Esophagus muscularis mucosa (tissue), 4 donors: ENCODE results near the gene FAM20B. TPM values are rescaled to one million over a fixed set of nuclear protein-coding genes. Genes with fewer than 3 reads are reported as not detected.

Experiments used
- DNase-seq: peaks from one replicate; pipeline ENCODE4 v3.0.0-alpha.2; 2017; ENCODE audit errors: extremely low spot score
- H3K27ac ChIP-seq, 4 donors: fragments of 200-600 bp; sonication (generic); replicated peaks in 1 of 4; 1 replicate in 3 of 4; 2 replicates in 1 of 4; pipeline ENCODE4 v1.5.1; 2016 to 2019; ENCODE audit warnings: mild to moderate bottlenecking in 1 of 4
- H3K27me3 ChIP-seq, 4 donors: fragments of 200-600 bp; sonication (generic); one replicate each; pipeline versions ENCODE4 v1.5.1 to v1.6.0; 2016 to 2019
- H3K36me3 ChIP-seq, 4 donors: fragments of 200-600 bp; sonication (generic); one replicate each; pipeline ENCODE4 v1.5.1; 2016 to 2019
- H3K4me1 ChIP-seq, 4 donors: fragments of 200-600 bp; sonication (generic); one replicate each; pipeline ENCODE4 v1.5.1; 2016 to 2019
- H3K4me3 ChIP-seq, 4 donors: fragments of 200-600 bp; sonication (generic); 1 replicate in 2 of 4; 2 replicates in 2 of 4; pipeline ENCODE4 v1.5.1; 2016 to 2019; ENCODE audit warnings: mild to moderate bottlenecking in 4 of 4, moderate library complexity in 1 of 4
- H3K9me3 ChIP-seq, 4 donors: fragments of 200-600 bp; sonication (generic); 1 replicate in 3 of 4; 2 replicates in 1 of 4; pipeline ENCODE4 v1.5.1; 2016 to 2019
- EP300 ChIP-seq: sonication (generic); formaldehyde crosslinking; IDR thresholded peaks from one replicate; pipeline ENCODE4 v1.6.1; 2017; ENCODE audit warnings: antibody characterized with exemption
- POLR2A ChIP-seq: fragments of 450-650 bp; IDR thresholded peaks from one replicate; pipeline ENCODE4 v1.6.1; 2017; ENCODE audit warnings: antibody characterized with exemption, moderate library complexity, mild to moderate bottlenecking, low read depth
- POLR2AphosphoS5 ChIP-seq, 2 donors: sonication (generic); formaldehyde crosslinking; IDR thresholded peaks; one replicate each; pipeline ENCODE4 v1.6.1; 2017; ENCODE audit warnings: antibody characterized with exemption in 2 of 2
- WGBS: methylation state at CpG from one replicate; pipeline ENCODE4 v1.1.5; 2018; 5-methylcytosine and 5-hydroxymethylcytosine counted together
- intact Hi-C: fragments of 100-400 bp; cut with DNase I; formaldehyde crosslinking; loops from one replicate; pipeline ENCODE4 v1.15.1; 2023
- total RNA-seq, 4 donors: library from RNA; depleted of rRNA; stranded (reverse); fragments of >200 nt; gene quantifications; one replicate each; pipeline versions ENCODE4 v1.1.0 to v1.2.1, GENCODE V29; 2016
- TF ChIP-seq, protein P1 (sequence below), 3 experiments: fragments of 200-600 bp in 2 of 3; fragments of 450-650 bp in 1 of 3; sonication (generic) in 2 of 3; IDR thresholded peaks; one replicate each; pipeline ENCODE4 v1.5.1; 2017 to 2019; ENCODE audit warnings: antibody characterized with exemption in 3 of 3, mild to moderate bottlenecking in 2 of 3, moderate library complexity in 1 of 3

The FAM20B gene
- total RNA-seq, 4 donors from 2014 or later, result 63.8 to 83.5 (median 66.5) TPM

DNA sequence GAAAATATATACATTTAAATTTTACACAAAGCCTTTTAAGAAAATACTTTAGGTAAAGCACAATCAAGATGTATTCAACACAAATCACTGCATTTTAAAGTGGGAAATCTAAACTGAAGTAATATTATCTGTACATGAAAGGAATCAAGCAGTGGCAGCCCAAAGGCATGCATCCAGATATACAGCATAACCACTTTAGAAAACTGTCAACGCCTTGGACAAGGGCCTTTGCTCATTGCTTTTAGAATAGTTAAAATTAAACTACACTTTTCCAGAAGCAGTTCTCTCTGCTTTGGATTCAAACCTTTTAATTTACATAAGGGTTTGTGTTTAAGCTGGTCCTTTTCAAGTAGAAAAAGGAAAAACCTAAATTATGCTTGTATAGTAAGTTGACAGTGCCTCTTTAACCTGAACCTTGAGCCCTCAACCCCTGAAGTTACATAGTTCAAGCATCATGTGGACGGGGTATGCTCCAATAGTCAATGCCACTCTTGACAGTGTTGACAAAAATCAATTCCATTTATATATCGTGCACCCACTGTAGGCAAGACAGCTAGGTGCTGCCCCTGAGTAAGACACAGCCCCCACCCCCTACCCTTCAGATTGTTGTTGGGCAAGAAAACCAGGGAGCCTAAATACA lies 79.0 kb downstream of the FAM20B start:
- peaks cover 10 to 53% (median 46%) of the 10 kb centered on the region in 4 donors for H3K36me3 ChIP-seq
- no peak for TF ChIP-seq EP300
- TF ChIP-seq, protein P1, sequence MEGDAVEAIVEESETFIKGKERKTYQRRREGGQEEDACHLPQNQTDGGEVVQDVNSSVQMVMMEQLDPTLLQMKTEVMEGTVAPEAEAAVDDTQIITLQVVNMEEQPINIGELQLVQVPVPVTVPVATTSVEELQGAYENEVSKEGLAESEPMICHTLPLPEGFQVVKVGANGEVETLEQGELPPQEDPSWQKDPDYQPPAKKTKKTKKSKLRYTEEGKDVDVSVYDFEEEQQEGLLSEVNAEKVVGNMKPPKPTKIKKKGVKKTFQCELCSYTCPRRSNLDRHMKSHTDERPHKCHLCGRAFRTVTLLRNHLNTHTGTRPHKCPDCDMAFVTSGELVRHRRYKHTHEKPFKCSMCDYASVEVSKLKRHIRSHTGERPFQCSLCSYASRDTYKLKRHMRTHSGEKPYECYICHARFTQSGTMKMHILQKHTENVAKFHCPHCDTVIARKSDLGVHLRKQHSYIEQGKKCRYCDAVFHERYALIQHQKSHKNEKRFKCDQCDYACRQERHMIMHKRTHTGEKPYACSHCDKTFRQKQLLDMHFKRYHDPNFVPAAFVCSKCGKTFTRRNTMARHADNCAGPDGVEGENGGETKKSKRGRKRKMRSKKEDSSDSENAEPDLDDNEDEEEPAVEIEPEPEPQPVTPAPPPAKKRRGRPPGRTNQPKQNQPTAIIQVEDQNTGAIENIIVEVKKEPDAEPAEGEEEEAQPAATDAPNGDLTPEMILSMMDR (IDR thresholded peaks at IDR 0.05), result no peak
- TF ChIP-seq POLR2AphosphoS5 (IDR thresholded peaks at IDR 0.05), result no peak
- no peak for TF ChIP-seq POLR2A
- H3K4me1 ChIP-seq, result no peaks in the 10 kb centered on the region
- no peaks in the 10 kb centered on the region for H3K9me3 ChIP-seq
- WGBS, result 91% methylated on average over 3 of the region's 3 CpGs
- no peak overlapping the region for H3K27ac ChIP-seq
- no peaks in the 10 kb centered on the region for H3K27me3 ChIP-seq
- no peak overlapping the region for H3K4me3 ChIP-seq
- DNase-seq, result no peak
- intact Hi-C loops, result no loop called here

DNA sequence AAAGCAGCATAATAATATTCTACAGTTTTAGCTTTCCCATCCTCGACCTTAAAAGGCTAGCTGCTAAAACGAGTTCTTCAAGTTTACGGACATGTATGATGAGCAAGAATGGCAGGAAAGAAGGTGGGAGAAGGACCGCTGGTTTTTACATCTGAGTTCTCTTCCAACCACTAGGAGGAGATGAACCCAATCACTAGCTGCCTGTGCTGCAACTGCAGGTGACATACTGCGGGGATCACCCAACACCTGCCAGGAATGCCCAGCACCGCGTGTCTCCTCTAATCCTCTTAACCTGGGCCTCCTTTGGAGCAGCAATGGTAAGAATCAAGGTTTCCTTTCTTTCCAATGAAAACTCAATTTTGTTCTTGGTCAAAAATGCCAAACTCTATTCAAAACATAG lies 79.7 kb downstream of the FAM20B start:
- Histone ChIP-seq H3K4me1 (no peaks in the 10 kb centered on the region), H3K9me3 (no peaks in the 10 kb centered on the region), H3K36me3 (peaks cover 16 to 59% (median 49%) of the 10 kb centered on the region in 4 donors), H3K27ac (no peak overlapping the region), H3K4me3 (no peak overlapping the region), H3K27me3 (no peaks in the 10 kb centered on the region)
- intact Hi-C loops, result no loop called here
- DNase-seq, result no peak
- no peak for TF ChIP-seq POLR2A
- TF ChIP-seq, protein P1 (IDR thresholded peaks at IDR 0.05), result peak in 1 of 3 experiments; percentile 20
- WGBS, result 83% methylated on average over 7 of the region's 7 CpGs

DNA sequence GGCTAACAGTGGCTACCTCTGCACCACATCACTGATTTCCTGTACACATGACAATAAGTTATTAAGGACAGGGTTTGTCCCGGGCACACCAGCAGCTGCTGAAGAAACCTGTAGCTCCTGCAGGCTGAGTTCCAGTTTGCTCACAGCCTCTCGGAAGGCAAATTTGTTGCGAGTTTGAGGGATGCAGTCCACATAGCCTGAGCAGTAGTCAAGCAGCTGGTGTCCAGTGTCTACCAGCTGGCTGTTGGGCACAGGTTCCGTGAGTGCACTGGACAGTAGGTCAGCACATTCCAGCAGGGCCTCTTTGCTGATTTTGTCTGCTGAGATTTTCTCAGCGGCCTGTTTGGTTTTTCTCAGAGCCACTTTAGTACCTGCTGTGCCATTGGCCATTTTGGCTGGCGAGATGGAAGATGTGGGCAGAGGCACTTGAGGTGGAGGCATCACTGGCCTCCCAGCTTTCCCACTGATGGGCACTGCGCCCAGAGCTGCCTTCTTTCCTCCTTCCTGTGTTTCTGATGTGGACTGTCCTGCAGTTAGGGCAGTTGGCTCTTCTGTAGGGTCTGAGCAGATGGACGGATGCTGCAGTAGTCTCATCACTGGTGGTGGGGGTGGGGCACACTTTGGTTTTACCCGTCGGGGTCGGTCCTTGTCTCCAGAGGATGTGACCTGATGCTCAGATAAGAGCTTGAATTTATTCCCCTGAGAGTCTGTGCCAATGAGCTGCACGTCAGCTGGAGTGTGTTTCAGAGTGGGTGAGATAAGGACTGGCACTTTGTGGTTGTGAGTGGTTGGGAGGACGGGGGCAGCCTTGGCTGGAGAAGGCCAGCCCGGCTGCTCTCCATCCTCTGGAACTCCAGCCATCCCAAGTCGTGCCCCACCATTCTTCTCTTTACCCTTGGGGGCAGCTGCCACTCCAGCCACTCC lies 82.3 kb downstream of the FAM20B start:
- no peak for DNase-seq
- peaks cover 30 to 72% (median 68%) of the 10 kb centered on the region in 4 donors for H3K36me3 ChIP-seq
- H3K4me1 ChIP-seq, result no peaks in the 10 kb centered on the region
- no peaks in the 10 kb centered on the region for H3K27me3 ChIP-seq
- no peaks in the 10 kb centered on the region for H3K9me3 ChIP-seq
- intact Hi-C loops, result no loop called here
- no peak overlapping the region for H3K4me3 ChIP-seq
- TF ChIP-seq EP300 (no peak), POLR2AphosphoS5 (IDR thresholded peaks at IDR 0.05) (no peak), POLR2A (no peak)
- TF ChIP-seq, protein P1 (IDR thresholded peaks at IDR 0.05), result no peak
- WGBS, result 81% methylated on average over 12 of the region's 15 CpGs
- no peak overlapping the region for H3K27ac ChIP-seq

DNA sequence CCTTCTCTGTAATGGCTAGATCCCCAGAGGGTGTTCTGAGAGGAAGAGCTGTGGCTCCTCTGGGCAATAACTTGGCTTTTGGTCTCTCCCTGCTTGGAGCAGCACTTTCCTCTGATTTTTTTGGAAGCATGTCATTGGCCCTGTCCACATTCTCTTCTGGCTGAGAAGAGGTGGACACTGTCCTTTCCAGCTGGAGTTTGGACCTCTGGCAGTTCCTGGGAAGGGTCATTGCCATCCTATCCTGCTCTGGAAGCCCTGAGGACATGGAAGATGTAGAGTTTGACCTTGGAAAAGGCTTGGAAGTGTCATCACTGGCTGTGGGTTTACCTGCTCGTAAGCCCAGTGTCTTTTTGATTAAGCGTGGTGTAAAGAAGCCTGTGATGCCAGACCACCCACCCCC lies 83.0 kb downstream of the FAM20B start:
- Histone ChIP-seq H3K9me3 (no peaks in the 10 kb centered on the region), H3K36me3 (peaks cover 30 to 78% (median 72%) of the 10 kb centered on the region in 4 donors), H3K27me3 (no peaks in the 10 kb centered on the region), H3K27ac (no peak overlapping the region), H3K4me3 (no peak overlapping the region), H3K4me1 (no peaks in the 10 kb centered on the region)
- no CpG with 5 or more reads among the region's 2 CpGs for WGBS
- intact Hi-C loops, result no loop called here
- TF ChIP-seq POLR2A, result no peak
- TF ChIP-seq POLR2AphosphoS5 (IDR thresholded peaks at IDR 0.05), result no peak
- TF ChIP-seq, protein P1 (IDR thresholded peaks at IDR 0.05), result no peak
- TF ChIP-seq EP300, result no peak
- DNase-seq, result no peak
